DMS53 treated with DMSO at 0.1 percent for 48 hours (cell line): ENCODE data around the gene SNTB2.
"Not testable (repeated sequence)": the region's sequence is repeated elsewhere in the genome, so short reads cannot be mapped to it uniquely, and the experiment has no call there.

Experiments
- DNase-seq: peaks from one replicate; lab custom pipeline; 2025; ENCODE audit not compliant: unreplicated experiment; lab: John Stamatoyannopoulos, UW

The SNTB2 gene

DNA sequence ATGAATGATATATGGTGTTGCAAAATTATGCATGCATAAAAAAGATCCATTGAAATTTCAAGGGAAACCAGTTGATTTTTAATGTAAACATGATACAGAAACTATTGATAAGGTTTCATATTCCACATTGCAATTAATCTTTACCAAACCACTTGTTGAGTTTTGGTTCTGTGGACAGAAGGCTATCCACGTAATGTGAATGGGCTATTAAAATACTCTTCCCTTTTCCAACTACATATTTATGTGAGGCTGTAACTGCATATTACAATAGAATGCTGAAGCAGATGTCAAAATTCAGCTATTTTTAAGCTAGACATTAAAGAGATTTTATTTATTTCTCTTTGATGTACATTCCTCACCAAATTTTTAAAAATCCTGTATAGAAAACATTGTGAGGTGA is 90.4 kb downstream of the SNTB2 start:
- DNase-seq: no peak

GRCh38 chr16:69283851-69284250 is 96.9 kb downstream of the SNTB2 start:
- no peak for DNase-seq

- DNase-seq: no peak
These were observed 98.3 kb downstream of the SNTB2 start for GRCh38 chr16:69285240-69285639.

GRCh38 chr16:69286941-69287713 is 100.2 kb downstream of the SNTB2 start:
- DNase-seq: peak; percentile 10

GRCh38 chr16:69291657-69292056 is 104.7 kb downstream of the SNTB2 start:
- not testable (repeated sequence) for DNase-seq

GRCh38 chr16:69293401-69293800 is 106.4 kb downstream of the SNTB2 start:
- DNase-seq: no peak

DNA sequence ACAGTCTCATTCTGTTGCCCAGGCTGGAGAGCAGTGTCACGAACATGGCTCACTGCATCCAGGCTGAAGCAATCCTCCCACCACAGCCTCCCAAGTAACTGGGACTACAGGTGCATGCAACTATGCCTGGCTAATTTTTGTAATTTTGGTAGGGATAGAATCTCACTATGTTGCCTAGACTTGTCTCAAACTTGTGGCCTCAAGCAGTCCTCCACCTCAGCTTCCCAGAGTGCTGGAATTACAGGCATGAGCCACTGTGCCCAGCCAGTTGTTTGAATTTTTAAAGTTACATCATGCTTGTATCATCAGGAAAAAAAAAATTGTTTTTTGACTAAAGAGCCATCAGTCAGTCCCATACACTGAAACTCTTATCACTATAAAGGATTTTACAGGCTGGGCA is 107.1 kb downstream of the SNTB2 start:
- DNase-seq: no peak

DNA sequence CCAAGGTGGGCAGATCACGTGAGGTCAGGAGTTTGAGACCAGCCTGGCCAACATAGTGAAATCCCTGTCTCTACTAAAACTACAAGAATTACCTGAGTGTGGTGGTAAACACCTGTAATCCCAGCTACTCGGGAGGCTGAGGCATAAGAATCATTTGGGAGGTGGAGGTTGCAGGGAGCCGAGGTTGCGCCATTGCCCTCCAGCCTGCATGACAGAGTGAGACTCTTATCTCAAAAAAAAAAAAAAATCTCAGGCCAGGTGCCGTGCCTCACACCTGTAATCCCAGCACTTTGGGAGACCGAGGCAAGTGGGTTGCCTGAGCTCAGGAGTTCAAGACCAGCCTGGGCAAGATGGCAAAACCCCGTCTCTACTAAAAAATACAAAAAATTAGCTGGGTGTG is 109.8 kb downstream of the SNTB2 start:
- DNase-seq: not testable (repeated sequence)

DNA sequence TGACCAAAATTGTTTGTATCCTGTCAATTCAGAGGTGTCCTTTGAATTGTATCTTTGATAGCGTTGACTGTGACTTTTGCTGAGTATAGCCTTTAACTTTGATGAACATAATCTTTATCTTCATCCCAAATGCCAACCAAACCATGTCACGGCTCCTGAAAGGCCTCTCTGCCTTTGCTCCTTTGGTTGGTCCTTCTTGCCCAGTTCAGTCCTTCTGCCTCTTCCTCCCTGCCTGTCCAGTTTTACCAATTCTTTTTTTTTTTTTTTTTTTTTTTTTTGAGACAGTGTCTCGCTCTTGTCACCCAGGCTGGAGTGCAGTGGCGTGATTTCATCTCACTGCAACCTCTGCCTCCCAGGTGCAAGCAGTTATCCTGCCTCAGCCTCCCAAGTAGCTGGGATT is 111.3 kb downstream of the SNTB2 start:
- DNase-seq: no peak

DNA sequence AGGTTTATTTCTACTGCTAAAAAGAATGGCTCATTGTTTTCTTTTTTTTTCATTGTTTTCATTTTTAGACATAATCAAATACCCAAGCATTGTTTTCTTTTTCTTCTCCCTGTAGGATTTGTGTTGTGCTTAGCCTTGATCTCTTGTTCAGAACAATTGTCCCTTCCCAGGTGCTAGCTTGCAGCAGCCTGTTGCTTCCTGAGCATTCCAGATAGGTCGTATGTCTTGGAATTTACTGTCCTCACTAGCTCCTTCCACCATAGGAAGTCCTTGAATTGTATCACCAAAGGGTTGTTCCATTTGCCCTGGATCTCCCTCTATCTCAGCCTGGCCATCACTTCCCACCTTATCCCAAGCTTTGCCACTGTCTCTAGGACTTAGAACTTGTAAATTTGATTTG is 114.2 kb downstream of the SNTB2 start:
- no peak for DNase-seq

DNA sequence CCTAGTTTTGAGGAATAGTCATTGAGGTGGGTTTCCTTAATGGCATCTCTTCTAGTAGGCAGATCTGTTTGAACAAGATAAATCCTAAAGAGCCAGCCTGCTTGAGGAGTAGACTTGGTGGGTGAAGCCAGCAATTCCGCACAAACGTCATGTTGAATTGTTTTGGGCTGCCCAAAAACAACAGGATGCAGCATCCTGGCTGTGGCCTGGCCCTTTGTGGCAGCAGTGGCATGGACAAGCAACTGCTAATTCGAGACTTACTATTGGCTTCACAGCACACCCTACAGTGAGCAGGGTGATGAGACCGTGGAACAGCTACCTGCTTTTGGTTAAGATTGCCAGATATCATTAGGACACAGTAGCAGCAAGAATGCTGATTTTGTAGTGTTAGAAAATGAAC is 114.9 kb downstream of the SNTB2 start:
- DNase-seq: no peak

DNA sequence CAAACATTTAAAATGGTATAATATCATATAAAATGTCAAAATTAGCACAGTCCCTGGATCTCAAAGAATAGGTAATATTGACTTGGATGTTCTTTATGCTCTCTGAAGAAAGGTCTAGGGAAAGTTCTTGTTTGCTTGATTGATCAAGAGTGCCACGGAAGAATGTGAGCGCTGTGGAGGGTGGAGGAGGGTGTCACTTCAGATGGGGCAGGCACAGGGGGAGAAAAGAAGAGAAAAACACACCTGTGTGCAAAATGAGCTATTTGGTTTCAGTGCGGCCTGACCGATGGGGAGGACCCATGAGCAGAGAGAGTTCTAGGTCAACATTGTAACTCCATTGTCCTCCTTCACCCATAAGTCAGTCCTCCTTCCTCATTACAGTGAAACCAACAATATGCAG is 115.3 kb downstream of the SNTB2 start:
- DNase-seq: no peak

DNA sequence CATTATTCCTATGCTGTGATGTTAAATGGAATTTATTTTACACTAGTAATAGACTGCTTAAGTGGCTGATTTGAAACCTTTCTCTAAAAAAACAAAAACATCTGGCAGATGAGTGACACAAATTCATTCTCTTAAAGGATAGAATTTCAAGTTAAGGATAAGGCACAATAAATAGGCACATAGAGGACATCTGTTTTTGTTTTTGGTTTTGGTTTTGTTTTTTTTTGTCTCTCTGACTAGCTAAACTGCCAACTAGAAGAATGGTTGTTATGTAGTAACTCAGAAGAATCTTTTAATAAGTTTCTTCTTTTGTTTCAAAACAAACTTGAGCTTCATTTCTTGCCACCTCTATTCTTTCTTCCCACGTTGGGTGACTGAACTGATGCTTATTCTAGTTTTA is 119.1 kb downstream of the SNTB2 start:
- no peak for DNase-seq

- DNase-seq: no peak
These were observed 120.1 kb downstream of the SNTB2 start for GRCh38 chr16:69307091-69307490.

GRCh38 chr16:69307856-69308255 is 120.9 kb downstream of the SNTB2 start:
- no peak for DNase-seq

- DNase-seq: no peak
These were observed 122.4 kb downstream of the SNTB2 start for GRCh38 chr16:69309316-69309715.

DNA sequence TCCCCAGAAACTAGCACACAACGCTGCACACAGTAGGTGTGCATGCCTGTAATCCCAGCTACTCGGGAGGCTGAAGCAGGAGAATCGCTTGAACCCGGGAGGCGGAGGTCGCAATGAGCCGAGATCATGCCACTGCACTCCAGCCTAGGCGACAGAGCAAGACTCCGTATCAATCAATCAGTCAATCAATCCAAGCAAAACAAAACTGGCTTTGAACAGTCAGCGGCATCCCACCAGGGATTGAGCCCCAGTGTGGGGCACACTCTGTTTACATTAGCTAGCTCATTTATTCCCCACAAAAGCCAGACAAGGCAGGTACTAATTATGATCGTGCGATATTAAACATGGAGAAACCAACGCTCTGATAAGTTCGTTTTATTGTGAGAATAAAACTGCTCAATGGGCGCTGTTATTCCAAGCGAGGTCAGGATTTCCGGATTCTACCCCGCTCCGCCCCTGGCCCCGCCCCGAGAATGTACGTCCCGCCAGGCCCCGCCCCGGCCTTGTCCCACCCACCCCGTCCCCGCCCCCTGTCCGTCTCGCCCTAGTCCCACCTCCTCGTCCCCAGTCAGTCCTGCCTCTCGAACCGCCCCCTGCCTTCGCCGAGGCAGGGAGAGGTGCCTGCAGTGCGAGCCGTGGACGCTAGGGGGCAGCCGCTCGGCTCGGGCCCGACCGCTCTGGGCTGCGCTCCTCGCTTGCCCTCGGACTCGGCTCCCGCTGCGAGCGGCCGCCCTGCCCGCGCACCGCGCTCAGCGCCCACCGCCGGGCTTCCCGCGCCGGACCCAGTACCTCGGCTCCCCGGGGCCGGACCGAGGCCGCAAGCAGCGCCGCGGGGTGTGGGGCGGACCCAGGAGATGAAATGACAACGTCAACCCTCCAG is 123.9 kb downstream of the SNTB2 start, which contains the start of gene VPS4A:
TSS of gene VPS4A (plus strand) at position 698 of the 880 bp plus-strand sequence. CDS start at position 860, 162 bp downstream.
- DNase-seq: peak; percentile 72

GRCh38 chr16:69311533-69312387 is 124.8 kb downstream of the SNTB2 start:
- DNase-seq: no peak

DNA sequence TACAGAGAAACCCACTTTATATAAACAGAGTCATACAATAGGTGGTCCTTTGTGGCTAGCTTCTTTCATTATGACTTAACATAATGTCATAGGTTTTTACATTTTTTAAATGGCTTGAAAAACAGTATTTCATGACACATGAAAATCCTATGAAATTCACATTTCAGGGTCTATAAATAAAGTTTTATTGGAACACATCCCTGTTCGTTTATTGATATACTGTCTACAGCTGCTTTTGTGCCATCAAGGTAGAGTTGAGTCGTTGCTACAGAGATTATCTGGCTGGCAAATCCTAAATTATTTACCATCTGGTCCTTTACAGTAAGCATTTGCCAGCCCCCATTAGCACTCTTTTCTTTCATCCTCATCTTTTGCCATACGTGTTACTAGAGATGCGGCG is 126.5 kb downstream of the SNTB2 start:
- DNase-seq: no peak

- no peak for DNase-seq
These were observed 127.6 kb downstream of the SNTB2 start for GRCh38 chr16:69314534-69314933.
